SW480 (cell line): ENCODE measurements around the gene GPATCH3.
"Not testable (repeated sequence)": the region's sequence is repeated elsewhere in the genome, so short reads cannot be mapped to it uniquely, and the experiment has no call there.

Source experiments
- DNase-seq: peaks from one replicate; pipeline ENCODE4 v3.0.0-alpha.2; 2016; ENCODE audit warnings: low spot score

Gene GPATCH3

GRCh38 chr1:26900001-26900814, at the start of gene GPATCH3:
Gene GPATCH3, minus strand, starts transcription at chr1:26900467. Its CDS starts 25 bp downstream, at chr1:26900442.
- peak; percentile 86 for DNase-seq

GRCh38 chr1:26949926-26950319, 49.7 kb upstream of the GPATCH3 start:
- peak; percentile 28 for DNase-seq

GRCh38 chr1:26949266-26949925, 49.1 kb upstream of the GPATCH3 start:
- DNase-seq, result no peak

- not testable (repeated sequence) for DNase-seq
These were observed 48.4 kb upstream of the GPATCH3 start for GRCh38 chr1:26948725-26949057.

GRCh38 chr1:26946270-26946669, 46.0 kb upstream of the GPATCH3 start:
- DNase-seq, result no peak

GRCh38 chr1:26945728-26946127, 45.5 kb upstream of the GPATCH3 start:
- no peak for DNase-seq

- no peak for DNase-seq
These were observed 44.9 kb upstream of the GPATCH3 start for GRCh38 chr1:26945138-26945537.

GRCh38 chr1:26942656-26943055, 42.4 kb upstream of the GPATCH3 start:
- no peak for DNase-seq

- no peak for DNase-seq
These were observed 41.0 kb upstream of the GPATCH3 start for GRCh38 chr1:26941311-26941710.

- no peak for DNase-seq
These were observed 38.4 kb upstream of the GPATCH3 start for GRCh38 chr1:26938659-26939025.

GRCh38 chr1:26938004-26938658, 37.9 kb upstream of the GPATCH3 start:
- no peak for DNase-seq

- no peak for DNase-seq
These were observed 36.6 kb upstream of the GPATCH3 start for GRCh38 chr1:26936823-26937222.

GRCh38 chr1:26932531-26932930, 32.3 kb upstream of the GPATCH3 start:
- DNase-seq, result no peak

GRCh38 chr1:26923711-26924110, 23.4 kb upstream of the GPATCH3 start:
- no peak for DNase-seq

GRCh38 chr1:26922901-26923300, 22.6 kb upstream of the GPATCH3 start:
- DNase-seq, result no peak

GRCh38 chr1:26922431-26922729, 22.1 kb upstream of the GPATCH3 start:
- DNase-seq, result no peak

- DNase-seq, result peak; percentile 92
These were observed 21.5 kb upstream of the GPATCH3 start, which contains the start of gene NUDC for GRCh38 chr1:26921540-26922430. Gene NUDC, plus strand, starts transcription at chr1:26921743. Its CDS starts 106 bp downstream, at chr1:26921849.

- no peak for DNase-seq
These were observed 20.9 kb upstream of the GPATCH3 start for GRCh38 chr1:26921126-26921539.

- no peak for DNase-seq
These were observed 15.1 kb upstream of the GPATCH3 start for GRCh38 chr1:26915204-26915842.

- DNase-seq, result peak; percentile 13
These were observed 13.7 kb upstream of the GPATCH3 start, which contains the start of gene NR0B2 for GRCh38 chr1:26913754-26914619. Gene NR0B2, minus strand, starts transcription at chr1:26913975. Its CDS starts 35 bp downstream, at chr1:26913940.

- no peak for DNase-seq
These were observed 13.1 kb upstream of the GPATCH3 start for GRCh38 chr1:26913389-26913753.
